IPS-18c (cell line): Measurements from ENCODE around the gene TUFM.

Source experiments
- H3K4me3 ChIP-seq: 2 replicates; pipeline ENCODE4 v1.7.0; 2013; ENCODE audit warnings: low read depth, mild to moderate bottlenecking, low read length, moderate library complexity; ENCODE audit not compliant: insufficient read depth
- H3K9me3 ChIP-seq: one replicate; pipeline ENCODE4 v1.6.1; 2013; ENCODE audit warnings: mild to moderate bottlenecking, low read length, moderate library complexity; ENCODE audit not compliant: control insufficient read depth, insufficient read depth

TUFM gene

GRCh38 chr16:28846933-28847273, 755 bp upstream of the TUFM start:
- H3K4me3 ChIP-seq = peak overlapping the region; percentile 75

GRCh38 chr16:28845761-28846079, 428 bp downstream of the TUFM start:
- H3K9me3 ChIP-seq = no peaks in the 10 kb centered on the region
- H3K4me3 ChIP-seq = peak overlapping the region; percentile 94

More at GRCh38 chr16:28846933-28847273, 755 bp upstream of the TUFM start:
- H3K9me3 ChIP-seq = no peaks in the 10 kb centered on the region

GRCh38 chr16:28845293-28845692, 855 bp downstream of the TUFM start:
- H3K9me3 ChIP-seq = no peaks in the 10 kb centered on the region
- H3K4me3 ChIP-seq = peak overlapping the region; percentile 94

GRCh38 chr16:28844226-28844885, 1.8 kb downstream of the TUFM start:
- Histone ChIP-seq H3K9me3 (no peaks in the 10 kb centered on the region), H3K4me3 (no peak overlapping the region)

GRCh38 chr16:28843766-28844165, 2.4 kb downstream of the TUFM start:
- no peaks in the 10 kb centered on the region for H3K9me3 ChIP-seq
- H3K4me3 ChIP-seq = no peak overlapping the region

- Histone ChIP-seq H3K9me3 (no peaks in the 10 kb centered on the region), H3K4me3 (no peak overlapping the region)
Observed at GRCh38 chr16:28842696-28843095, 3.5 kb downstream of the TUFM start.

GRCh38 chr16:28839899-28840298, 6.2 kb downstream of the TUFM start:
- no peaks in the 10 kb centered on the region for H3K9me3 ChIP-seq
- H3K4me3 ChIP-seq = no peak overlapping the region

DNA sequence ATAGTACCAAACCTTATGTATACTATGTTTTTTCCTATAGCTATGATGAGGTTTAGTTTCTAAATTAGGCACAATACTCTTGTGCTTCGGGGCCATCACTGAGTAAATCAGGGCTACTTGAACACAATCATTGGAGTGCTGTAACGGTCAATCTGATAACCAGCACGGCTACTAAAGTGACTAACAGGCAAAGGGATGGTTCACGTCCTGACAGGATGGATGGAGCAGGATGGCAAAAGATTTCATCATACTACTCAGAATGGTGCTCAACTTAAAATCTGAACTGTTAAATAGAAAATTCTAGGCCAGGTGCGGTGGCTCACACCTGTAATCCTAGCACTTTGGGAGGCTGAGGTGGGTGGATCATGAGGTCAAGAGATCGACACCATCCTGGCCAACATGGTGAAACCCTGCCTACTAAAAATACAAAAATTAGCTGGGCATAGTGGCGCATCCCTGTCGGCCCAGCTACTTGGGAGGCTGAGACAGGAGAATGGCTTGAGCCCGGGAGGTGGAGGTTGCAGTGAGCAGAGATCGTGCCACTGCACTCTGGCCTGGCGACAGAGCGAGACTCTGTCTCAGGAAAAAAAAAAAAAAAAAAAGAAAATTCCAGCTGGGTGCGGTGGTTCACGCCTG, 7.0 kb downstream of the TUFM start:
- Histone ChIP-seq H3K4me3 (no peak overlapping the region), H3K9me3 (no peaks in the 10 kb centered on the region)

DNA sequence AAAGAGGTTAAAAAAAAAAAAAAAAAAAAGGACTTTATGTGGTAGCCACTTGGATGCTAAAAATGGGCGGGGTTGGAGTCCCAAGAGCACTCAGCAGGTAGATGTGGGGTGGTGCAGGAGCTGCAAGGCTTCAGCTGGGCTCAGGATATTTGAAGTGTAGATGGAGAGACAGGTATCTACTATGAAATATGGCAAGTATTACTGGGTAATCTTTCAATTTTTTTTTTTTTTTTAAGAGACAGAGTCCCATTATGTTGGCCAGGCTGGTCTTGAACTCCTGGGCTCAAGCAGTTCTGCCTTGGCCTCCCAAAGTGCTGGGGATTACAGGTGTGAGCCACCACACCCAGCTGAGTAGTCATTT, 7.6 kb downstream of the TUFM start:
- H3K4me3 ChIP-seq = no peak overlapping the region
- no peaks in the 10 kb centered on the region for H3K9me3 ChIP-seq

- no peak overlapping the region for H3K4me3 ChIP-seq
- no peaks in the 10 kb centered on the region for H3K9me3 ChIP-seq
Observed at GRCh38 chr16:28837672-28838557, 8.2 kb downstream of the TUFM start.

- Histone ChIP-seq H3K9me3 (no peaks in the 10 kb centered on the region), H3K4me3 (no peak overlapping the region)
Observed at GRCh38 chr16:28836761-28837064, 9.4 kb downstream of the TUFM start.

DNA sequence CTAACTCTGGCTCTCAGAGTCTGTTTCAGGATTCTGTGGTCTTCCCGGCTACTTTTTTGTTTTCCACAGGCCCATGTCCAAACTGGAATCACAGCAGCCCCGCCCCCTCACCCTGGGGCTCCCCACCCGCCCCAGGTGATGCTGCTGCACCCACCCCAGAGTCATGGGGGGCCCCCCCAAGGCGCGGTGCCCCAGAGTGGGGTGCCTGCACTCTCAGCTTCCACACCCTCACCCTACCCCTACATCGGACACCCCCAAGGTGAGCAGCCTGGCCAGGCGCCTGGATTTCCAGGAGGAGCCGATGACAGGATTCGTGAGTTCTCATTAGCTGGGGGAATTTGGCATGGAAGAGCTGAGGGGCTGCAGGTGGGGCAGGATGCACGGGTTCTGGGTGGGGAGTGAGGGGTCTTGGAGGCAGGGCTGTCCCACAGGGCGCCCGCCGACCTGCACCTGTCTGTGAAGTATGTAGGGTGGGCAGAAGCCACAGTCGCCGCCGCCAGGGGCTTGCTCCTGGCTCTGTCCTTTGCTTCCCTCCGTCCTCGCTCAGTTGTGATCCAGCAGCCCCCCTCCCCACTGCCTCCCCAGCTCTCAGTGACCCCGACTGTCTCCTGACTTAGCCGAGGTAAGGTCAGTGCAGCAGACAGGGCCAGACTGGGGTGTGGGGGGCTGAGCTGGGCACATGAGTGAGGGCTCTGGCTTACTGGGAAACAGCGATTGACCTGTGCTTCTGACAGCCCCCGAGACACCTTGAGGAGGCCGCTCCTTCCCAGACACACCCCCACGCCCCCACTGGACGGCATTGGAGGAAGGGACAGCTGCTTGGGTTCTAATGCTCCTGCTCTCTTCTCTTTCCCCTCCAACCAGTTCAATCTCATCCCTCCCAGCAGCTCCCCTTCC, 10.0 kb downstream of the TUFM start:
- no peaks in the 10 kb centered on the region for H3K9me3 ChIP-seq
- H3K4me3 ChIP-seq = no peak overlapping the region

GRCh38 chr16:28834873-28835863, 11.0 kb downstream of the TUFM start:
- Histone ChIP-seq H3K9me3 (no peaks in the 10 kb centered on the region), H3K4me3 (no peak overlapping the region)

- H3K4me3 ChIP-seq = no peak overlapping the region
- H3K9me3 ChIP-seq = no peaks in the 10 kb centered on the region
Observed at GRCh38 chr16:28834349-28834748, 11.8 kb downstream of the TUFM start.

DNA sequence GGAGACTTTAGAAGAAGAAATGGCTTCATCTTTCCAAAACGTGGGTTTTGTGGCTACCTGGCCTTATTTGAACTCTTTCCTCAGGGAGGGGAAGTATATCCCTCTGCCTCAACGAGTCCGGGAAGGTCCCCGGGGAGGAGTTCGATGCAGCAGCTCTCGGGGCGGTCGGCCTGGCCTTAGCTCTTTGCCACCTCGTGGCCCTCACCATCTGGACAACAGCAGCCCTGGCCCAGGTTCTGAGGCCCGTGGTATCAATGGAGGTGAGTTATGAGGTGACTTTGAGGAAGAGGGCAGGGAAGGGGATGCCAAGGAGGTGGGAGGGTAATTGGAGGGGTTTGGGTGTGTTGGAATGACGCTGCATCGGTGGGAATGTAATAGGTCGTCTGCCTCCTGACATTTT, 15.6 kb downstream of the TUFM start:
- H3K9me3 ChIP-seq = no peaks in the 10 kb centered on the region
- H3K4me3 ChIP-seq = no peak overlapping the region

GRCh38 chr16:28829747-28830146, 16.4 kb downstream of the TUFM start:
- no peaks in the 10 kb centered on the region for H3K9me3 ChIP-seq
- H3K4me3 ChIP-seq = no peak overlapping the region
